Lung (tissue), 12 donors: ENCODE measurements around the gene TNIK. TPM values are rescaled to one million over a fixed set of nuclear protein-coding genes. Genes with fewer than 3 reads are reported as not detected.

Experiments
- ATAC-seq: fragments of 200-7000 bp; cut with Tn5 transposase; one replicate; pipeline ENCODE4 v1.9.1; 2020; ENCODE audit warnings: moderate number of reproducible peaks; ENCODE audit not compliant: insufficient read depth, low FRiP score
- DNase-seq, 3 donors: peaks; one replicate each; pipeline ENCODE4 v3.0.0-alpha.2; 2013 to 2017
- H3K27ac ChIP-seq, 2 donors: one replicate each; pipeline ENCODE4 v1.5.1; 2013; ENCODE audit warnings: mild to moderate bottlenecking in 2 of 2, moderate library complexity in 2 of 2, control low read depth in 1 of 2, inconsistent platforms in 1 of 2, low read depth in 1 of 2, low read length in 1 of 2
- H3K27me3 ChIP-seq, 3 donors: one replicate each; pipeline ENCODE4 v1.5.1; 2013; ENCODE audit warnings: low read length in 2 of 3; ENCODE audit not compliant: control insufficient read depth in 3 of 3, insufficient read depth in 3 of 3
- H3K36me3 ChIP-seq, 4 donors: one replicate each; pipeline ENCODE4 v1.5.1; 2013; ENCODE audit warnings: low read length in 4 of 4, mild to moderate bottlenecking in 1 of 4, moderate library complexity in 1 of 4; ENCODE audit not compliant: control insufficient read depth in 4 of 4, insufficient read depth in 4 of 4
- H3K4me1 ChIP-seq, 5 donors: one replicate each; pipeline ENCODE4 v1.5.1; 2013; ENCODE audit warnings: low read length in 5 of 5, mild to moderate bottlenecking in 2 of 5, moderate library complexity in 1 of 5; ENCODE audit not compliant: control insufficient read depth in 5 of 5, insufficient read depth in 5 of 5
- H3K4me3 ChIP-seq: one replicate; pipeline ENCODE4 v1.5.1; 2013; ENCODE audit warnings: mild to moderate bottlenecking, control low read depth, moderate library complexity
- H3K9ac ChIP-seq, 2 donors: one replicate each; pipeline ENCODE4 v1.5.1; 2013; ENCODE audit warnings: low read length in 2 of 2, control low read depth in 1 of 2; ENCODE audit not compliant: insufficient read depth in 1 of 2
- H3K9me3 ChIP-seq, 4 donors: one replicate each; pipeline ENCODE4 v1.5.1; 2013; ENCODE audit warnings: low read length in 3 of 4, mild to moderate bottlenecking in 1 of 4, moderate library complexity in 1 of 4; ENCODE audit not compliant: control insufficient read depth in 4 of 4, insufficient read depth in 3 of 4
- WGBS, 2 donors: extraction: QIAGEN DNeasy Blood & Tissue Kit; methylation state at CpG; one replicate each; pipeline ENCODE4 v1.1.7; 2013; 5-methylcytosine and 5-hydroxymethylcytosine counted together
- polyA plus RNA-seq, 2 donors: library from polyadenylated mRNA; stranded (reverse); fragments of 200-250 nt; gene quantifications; one replicate each; pipeline ENCODE4 v1.2.1, GENCODE V29; 2013
- total RNA-seq, 2 donors: library from RNA; depleted of rRNA in 1 of 2; stranded (reverse); fragments of >200 nt in 1 of 2; gene quantifications; one replicate each; pipeline ENCODE4 v1.2.1, GENCODE V29; 2014 to 2021
- TF ChIP-seq, protein P1 (sequence below): IDR thresholded peaks from 2 replicates; pipeline ENCODE4 v1.5.1; 2012; ENCODE audit warnings: mild to moderate bottlenecking; ENCODE audit errors: control extremely low read depth, extremely low read depth
- donor health status: control.
- donor health status: control.
- donor health status: Bipolar disorder and iron deficiency.
- donor health status: healthy.
- donor health status: DM: yes; HTN: yes; CAD: no.

TNIK gene
- total and polyA plus RNA-seq, 4 donors, result 9.4 to 36.3 (median 14.3) TPM

DNA sequence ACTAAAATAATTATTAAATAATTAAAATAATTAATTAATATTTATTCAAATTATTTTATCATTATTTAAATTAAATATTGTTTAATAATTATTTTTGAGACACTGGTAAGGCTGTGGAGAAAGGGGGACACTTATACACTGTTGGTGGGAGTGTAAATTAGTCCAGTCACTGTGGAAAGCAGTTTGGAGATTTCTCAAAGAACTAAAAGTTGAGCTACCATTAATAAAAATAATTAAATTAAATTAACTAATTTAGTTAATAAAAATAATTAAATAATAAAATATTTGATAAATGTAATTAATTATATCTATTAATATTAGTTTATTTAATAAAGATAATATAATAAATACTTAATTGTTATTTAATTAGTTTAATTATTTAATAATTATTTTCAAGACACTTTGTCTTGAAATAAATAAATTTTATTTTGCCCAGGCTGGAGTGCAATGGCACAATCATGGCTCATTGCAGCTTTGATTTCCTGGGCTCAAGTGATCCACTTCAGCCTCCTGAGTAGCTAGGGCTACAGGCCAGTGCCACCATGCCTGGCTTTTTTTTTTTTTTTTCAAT is 16.4 kb upstream of the TNIK start:
- DNase-seq, result peak in 1 of 3 donors; percentile 17
- Histone ChIP-seq H3K27me3 (no peaks in the 10 kb centered on the region), H3K9ac (no peak overlapping the region), H3K9me3 (no peaks in the 10 kb centered on the region), H3K4me3 (no peak overlapping the region), H3K36me3 (no peaks in the 10 kb centered on the region), H3K4me1 (no peaks in the 10 kb centered on the region), H3K27ac (no peak overlapping the region)
- ATAC-seq, result no peak
- TF ChIP-seq, protein P1, sequence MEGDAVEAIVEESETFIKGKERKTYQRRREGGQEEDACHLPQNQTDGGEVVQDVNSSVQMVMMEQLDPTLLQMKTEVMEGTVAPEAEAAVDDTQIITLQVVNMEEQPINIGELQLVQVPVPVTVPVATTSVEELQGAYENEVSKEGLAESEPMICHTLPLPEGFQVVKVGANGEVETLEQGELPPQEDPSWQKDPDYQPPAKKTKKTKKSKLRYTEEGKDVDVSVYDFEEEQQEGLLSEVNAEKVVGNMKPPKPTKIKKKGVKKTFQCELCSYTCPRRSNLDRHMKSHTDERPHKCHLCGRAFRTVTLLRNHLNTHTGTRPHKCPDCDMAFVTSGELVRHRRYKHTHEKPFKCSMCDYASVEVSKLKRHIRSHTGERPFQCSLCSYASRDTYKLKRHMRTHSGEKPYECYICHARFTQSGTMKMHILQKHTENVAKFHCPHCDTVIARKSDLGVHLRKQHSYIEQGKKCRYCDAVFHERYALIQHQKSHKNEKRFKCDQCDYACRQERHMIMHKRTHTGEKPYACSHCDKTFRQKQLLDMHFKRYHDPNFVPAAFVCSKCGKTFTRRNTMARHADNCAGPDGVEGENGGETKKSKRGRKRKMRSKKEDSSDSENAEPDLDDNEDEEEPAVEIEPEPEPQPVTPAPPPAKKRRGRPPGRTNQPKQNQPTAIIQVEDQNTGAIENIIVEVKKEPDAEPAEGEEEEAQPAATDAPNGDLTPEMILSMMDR, result no peak

DNA sequence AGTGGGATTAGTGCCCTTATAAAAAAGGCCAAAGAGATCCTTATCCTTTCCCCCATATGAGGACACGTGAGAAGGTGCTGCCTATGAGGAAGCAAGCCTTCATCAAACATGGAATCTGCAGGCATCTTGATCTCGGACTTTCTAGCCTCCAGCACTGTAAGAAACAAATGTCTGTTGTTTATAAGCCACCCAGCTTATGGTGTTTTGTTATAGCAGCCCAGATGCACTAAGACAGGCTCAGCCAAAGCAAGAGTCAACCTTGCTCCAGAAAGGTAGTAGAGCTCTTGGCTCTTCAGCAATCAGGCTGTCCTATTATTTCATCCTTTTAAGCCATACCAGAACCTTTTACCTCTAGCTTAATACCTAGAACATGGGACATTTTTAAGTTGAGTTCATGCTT is 12.3 kb upstream of the TNIK start:
- WGBS, 2 donors, result 79 to 86% methylated on average over 2 of the region's 2 CpGs

DNA sequence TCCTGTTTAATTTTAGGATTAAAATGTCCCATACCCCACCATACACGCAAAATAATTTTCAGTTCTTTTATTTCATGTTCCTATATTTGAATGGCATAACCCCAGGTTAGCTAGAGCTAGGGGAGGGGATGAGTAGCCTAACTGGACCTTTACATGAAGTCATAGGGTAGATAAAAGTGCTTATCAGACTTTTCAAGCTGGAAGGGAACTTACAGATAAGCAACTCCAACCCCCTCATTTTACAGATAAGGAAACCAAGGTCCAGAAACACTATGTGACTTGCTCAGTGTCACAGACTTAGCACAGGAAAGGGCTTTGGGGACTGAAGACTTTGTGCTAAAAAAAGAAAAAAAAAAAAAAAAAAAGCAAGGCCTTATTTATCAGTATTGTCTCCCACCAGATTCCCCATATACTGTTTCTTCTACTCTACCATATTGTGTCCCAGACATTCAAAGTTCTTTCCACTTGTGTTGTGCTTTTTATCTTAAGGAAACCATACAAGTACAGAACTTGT is 10.6 kb upstream of the TNIK start:
- Histone ChIP-seq H3K9me3 (no peaks in the 10 kb centered on the region), H3K9ac (no peak overlapping the region), H3K27ac (no peak overlapping the region), H3K4me1 (no peaks in the 10 kb centered on the region), H3K27me3 (no peaks in the 10 kb centered on the region), H3K36me3 (no peaks in the 10 kb centered on the region), H3K4me3 (no peak overlapping the region)
- DNase-seq (no peak), ATAC-seq (no peak)
- 94 to 97% methylated on average over 1 of the region's 1 CpG for WGBS, 2 donors
- TF ChIP-seq, protein P1, result no peak

More for the DNA sequence above, 12.3 kb upstream of the TNIK start:
- TF ChIP-seq, protein P1, result no peak
- Histone ChIP-seq H3K4me3 (no peak overlapping the region), H3K9ac (no peak overlapping the region), H3K27me3 (no peaks in the 10 kb centered on the region), H3K9me3 (no peaks in the 10 kb centered on the region), H3K4me1 (no peaks in the 10 kb centered on the region), H3K27ac (no peak overlapping the region), H3K36me3 (no peaks in the 10 kb centered on the region)
- DNase-seq (no peak), ATAC-seq (no peak)

DNA sequence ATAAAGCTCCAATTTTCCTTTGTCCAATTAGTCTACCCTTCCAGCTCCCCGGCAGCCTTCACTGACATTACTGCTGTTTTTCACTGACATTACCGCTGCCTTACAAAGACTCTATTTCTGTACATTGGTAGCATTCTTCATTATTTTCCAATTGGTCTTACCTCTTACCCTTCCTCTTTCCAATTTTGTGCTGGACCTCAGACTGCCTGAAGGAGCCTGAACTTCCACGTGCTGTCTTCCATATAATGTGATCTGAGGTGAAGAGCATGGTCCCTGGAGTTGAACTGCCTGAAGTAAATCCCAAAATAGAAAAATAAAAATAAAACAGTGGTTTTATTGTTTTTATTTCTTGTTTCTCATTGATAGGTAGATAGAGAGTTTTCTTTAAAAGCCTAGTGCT is 9.2 kb upstream of the TNIK start:
- Histone ChIP-seq H3K4me1 (no peaks in the 10 kb centered on the region), H3K9ac (no peak overlapping the region), H3K27me3 (no peaks in the 10 kb centered on the region), H3K4me3 (no peak overlapping the region), H3K27ac (no peak overlapping the region), H3K9me3 (no peaks in the 10 kb centered on the region), H3K36me3 (no peaks in the 10 kb centered on the region)
- ATAC-seq (no peak), DNase-seq (no peak)
- 95 to 96% methylated on average over 3 of the region's 3 CpGs for WGBS, 2 donors
- TF ChIP-seq, protein P1, result no peak
